SK-N-DZ (cell line): ENCODE measurements around the gene ITPR1.

ENCODE experiments used
- DNase-seq: peaks from one replicate; pipeline ENCODE4 v3.0.0-alpha.2; 2015; ENCODE audit warnings: low spot score

Gene ITPR1

DNA sequence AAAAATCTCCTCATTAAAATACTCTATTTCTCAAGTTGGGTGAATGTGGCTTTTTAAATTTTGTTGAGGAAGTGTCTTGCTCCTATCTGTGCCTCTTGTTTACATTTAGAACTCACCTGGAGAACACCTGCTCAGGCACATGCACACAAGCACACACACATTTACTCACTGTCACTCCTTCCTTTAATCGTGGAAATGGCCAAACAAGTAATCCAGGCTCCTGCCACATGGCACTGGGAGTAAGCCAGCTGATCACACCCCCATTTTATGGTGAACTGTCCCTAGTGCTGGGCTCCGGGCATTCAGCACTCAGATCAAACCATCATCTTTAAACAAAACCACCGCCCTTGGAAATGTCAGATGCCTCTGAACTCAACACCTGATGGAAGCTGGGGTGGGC lies 281.4 kb downstream of the ITPR1 start:
- DNase-seq = no peak

- DNase-seq = no peak
These were observed 283.3 kb downstream of the ITPR1 start for GRCh38 chr3:4776399-4776979.

DNA sequence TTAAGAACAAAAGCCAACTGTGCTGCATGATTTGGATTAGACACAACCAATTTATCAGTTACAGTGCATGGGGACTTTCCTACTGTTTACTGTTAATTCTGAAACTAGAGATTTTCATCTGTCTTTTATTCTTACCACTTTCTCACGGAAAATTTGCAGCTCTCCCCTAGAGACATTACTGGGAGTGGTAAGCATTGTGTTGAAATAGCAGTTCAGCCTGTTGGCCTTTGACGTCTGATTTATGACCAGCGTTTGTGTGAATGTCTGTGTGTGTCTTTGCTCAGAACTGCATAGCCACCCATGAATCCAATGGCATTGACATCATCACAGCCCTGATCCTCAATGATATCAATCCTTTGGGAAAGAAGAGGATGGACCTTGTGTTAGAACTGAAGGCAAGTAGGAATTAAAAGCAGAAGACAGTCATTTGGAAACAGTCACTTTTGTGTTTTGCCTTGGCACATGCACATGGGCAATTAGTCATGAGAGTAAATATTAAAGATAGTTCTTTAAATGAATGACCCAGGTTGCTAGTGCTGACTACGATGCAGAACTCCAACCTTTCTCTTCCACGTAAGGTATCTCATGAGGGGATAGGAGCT lies 283.9 kb downstream of the ITPR1 start:
- DNase-seq = no peak

DNA sequence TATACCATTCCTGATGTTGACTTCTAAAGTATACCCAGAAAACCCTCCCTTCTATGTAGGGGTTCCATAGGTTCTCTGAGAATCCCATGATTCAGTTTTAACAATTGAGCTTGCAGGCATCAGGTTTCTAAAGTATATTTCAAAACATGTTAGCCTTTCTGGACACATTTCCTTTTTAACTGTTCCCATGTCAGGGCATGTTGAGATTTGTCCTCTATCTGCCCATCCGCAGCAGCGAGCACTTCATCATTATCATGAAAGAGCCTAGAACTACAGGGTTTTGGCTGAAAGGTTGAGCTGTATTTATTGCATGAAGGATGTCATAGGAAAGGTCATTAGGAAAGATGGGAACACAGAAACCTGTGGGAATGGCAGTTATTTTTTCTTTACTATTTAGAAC lies 285.0 kb downstream of the ITPR1 start:
- DNase-seq = no peak

GRCh38 chr3:4778740-4779139 lies 285.6 kb downstream of the ITPR1 start:
- DNase-seq = no peak

GRCh38 chr3:4780545-4780957 lies 287.4 kb downstream of the ITPR1 start:
- no peak for DNase-seq

- DNase-seq = no peak
These were observed 288.9 kb downstream of the ITPR1 start for GRCh38 chr3:4782095-4782494.

- DNase-seq = no peak
These were observed 292.4 kb downstream of the ITPR1 start for GRCh38 chr3:4785551-4785950.

GRCh38 chr3:4786431-4786830 lies 293.3 kb downstream of the ITPR1 start:
- no peak for DNase-seq

DNA sequence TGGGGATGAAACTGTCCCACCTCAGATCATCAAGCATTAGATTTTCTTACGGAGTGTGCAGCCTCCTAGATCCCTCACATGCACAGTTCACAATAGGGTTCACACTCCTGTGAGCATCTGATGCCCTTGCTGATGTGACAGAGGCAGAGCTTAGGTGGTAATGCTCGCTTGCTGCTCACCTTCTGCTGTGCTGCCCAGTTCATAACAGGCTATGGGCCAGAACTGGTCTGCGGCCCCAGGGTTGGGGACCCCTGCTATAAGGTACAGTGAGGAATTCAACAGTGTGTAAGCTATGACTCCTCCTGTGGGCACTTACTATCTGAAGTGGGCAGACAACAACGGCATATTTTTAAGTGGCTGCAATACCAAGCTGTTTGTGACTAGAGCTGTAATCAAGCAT lies 298.2 kb downstream of the ITPR1 start:
- DNase-seq = no peak

GRCh38 chr3:4793311-4793710 lies 300.2 kb downstream of the ITPR1 start:
- DNase-seq = no peak

GRCh38 chr3:4794331-4794730 lies 301.2 kb downstream of the ITPR1 start:
- no peak for DNase-seq

GRCh38 chr3:4794798-4795197 lies 301.6 kb downstream of the ITPR1 start:
- no peak for DNase-seq

DNA sequence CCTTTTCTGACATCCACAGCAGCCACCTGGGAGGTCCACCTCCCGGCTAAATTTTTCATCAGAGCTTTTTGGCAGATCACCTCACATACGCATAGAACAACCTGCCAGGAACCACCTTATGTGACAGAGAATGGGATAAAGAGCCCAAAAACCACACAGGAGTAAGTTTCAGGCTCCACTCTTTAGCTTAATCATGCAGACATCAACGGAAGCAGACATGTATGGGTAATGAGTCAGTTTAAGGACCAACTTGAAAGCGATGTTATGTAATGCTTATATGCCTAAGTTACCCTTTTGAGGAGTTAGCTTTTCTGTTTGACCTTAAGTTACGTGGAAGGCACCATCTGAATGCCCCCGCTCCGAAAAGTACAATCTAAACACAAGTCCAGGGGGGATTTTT lies 302.8 kb downstream of the ITPR1 start:
- DNase-seq = no peak

DNA sequence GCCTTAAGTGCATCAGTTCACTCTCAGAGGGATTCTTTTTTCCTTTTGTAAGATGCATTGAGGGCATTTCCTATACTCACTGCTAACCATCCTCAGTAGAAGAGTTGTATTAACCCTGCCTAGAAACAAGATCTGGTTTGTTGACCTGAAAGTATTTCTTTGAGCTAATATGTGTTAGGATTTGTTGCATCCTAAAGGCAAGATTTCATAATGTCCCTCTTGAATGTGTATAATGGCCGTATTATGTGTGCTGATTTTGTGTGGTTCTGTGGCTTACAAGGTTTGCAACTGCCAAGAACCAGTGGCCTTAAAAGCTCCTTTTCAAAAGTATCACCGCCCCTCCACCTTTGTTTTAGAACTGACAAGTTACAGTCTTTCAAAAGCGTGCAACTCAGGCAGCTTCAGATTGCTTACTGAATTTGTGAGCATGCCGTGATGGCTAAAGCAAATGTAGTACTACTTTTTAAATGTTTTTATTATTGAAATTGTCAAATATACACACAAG lies 304.1 kb downstream of the ITPR1 start:
- peak; percentile 23 for DNase-seq

- DNase-seq = no peak
These were observed 306.4 kb downstream of the ITPR1 start for GRCh38 chr3:4799266-4800256.

- DNase-seq = no peak
These were observed 307.4 kb downstream of the ITPR1 start for GRCh38 chr3:4800595-4800994.

GRCh38 chr3:4801892-4802291 lies 308.7 kb downstream of the ITPR1 start:
- DNase-seq = no peak

DNA sequence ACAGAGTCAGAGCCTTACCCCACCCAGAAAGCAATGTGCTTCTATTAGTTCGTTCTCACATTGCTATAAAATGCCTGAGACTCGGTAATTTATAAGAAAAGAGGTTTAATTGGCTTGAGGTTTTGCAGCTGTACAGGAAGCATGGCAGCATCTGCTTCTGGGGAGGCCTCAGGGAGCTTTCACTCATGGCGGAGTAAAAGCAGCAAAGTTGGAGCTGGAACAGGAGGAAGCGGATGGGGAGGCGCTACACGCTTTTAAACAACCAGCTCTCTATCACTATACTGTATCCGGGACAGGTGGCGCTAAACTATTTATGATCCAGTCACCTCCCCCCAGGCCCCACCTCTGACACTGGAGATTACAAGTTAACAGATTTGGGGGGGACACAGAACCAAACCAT lies 309.8 kb downstream of the ITPR1 start:
- no peak for DNase-seq

DNA sequence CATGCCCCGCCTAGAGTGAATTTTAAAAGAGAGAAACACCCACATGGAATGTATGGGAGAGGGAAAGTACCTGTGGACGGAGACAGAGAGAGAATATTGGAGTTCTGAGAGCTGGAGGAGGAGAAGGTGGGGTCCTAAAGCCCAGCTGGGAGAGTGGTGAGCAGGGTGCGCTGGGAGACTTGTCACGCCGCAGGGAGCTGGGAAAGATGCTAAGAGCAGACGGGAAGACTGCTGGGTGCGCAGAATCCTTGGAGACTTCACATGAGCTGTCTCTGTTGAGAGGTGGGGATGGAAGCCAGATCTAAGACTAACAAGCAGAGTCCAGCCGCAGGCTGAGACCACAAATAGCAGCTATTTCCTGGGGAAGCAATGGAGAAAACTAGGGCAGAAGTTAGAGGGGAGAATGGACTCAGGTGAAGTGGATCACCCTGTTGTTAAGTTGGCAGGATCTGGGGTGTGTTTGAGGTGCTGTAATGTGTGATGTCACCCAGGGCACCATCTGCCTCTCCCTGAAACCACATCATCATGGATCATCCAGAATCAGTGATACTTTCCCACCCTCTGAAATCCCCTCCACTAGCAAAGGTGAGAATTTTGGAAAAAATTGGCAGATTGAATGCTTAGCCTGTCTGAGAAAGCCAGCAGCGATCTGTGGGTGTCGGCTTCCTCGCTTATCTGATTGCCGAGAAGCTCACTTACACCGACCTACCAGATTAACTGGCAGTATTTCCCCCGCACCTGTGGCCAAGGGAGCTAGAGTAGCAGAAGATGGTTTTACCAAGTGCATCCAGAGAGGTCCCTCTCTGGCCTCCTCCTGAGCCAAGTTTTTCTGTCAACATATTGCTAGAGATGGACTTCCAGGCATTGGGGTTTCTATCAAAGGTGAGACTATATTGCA lies 311.3 kb downstream of the ITPR1 start:
- DNase-seq = no peak

DNA sequence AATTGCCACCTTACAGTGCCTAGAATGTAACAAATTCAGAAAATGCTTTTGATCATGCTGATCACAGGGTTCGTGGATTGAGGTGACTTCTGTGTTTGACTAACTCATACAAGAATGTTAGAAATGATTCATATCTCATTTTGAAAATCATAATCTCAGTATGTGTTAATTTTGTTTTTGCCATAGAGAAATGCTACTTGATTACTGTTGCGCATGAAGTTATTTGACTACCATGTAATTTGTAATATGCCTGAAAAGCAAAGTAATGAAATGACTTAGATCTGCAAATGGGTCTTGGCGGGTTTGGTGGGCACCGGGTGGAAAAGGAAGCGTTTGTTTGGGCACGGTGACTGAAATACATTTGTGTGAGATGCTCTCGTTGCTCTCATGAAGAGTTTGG lies 312.5 kb downstream of the ITPR1 start:
- DNase-seq = no peak
